Lower lobe of right lung (tissue), 2 donors: ENCODE measurements around the gene SKAP1. TPM values are rescaled to one million over a fixed set of nuclear protein-coding genes. Genes with fewer than 3 reads are reported as not detected.

Experiments
- ATAC-seq, 2 donors: fragments of 200-7000 bp; cut with Tn5 transposase; one replicate each; pipeline ENCODE4 v1.9.1; 2020 to 2022; ENCODE audit warnings: mild to moderate bottlenecking in 2 of 2, moderate library complexity in 2 of 2
- DNase-seq: peaks from one replicate; pipeline ENCODE4 v3.0.0-alpha.2; 2020
- H3K27ac ChIP-seq: fragments of 200-600 bp; one replicate; pipeline ENCODE4 v1.8.0; 2022
- H3K27me3 ChIP-seq: fragments of 200-600 bp; one replicate; pipeline ENCODE4 v1.8.0; 2022; ENCODE audit warnings: low read depth
- H3K36me3 ChIP-seq: fragments of 200-600 bp; one replicate; pipeline ENCODE4 v1.8.0; 2022; ENCODE audit warnings: mild to moderate bottlenecking
- H3K4me1 ChIP-seq: fragments of 200-600 bp; one replicate; pipeline ENCODE4 v1.8.0; 2022
- H3K4me3 ChIP-seq: fragments of 200-600 bp; one replicate; pipeline ENCODE4 v1.8.0; 2022; ENCODE audit warnings: mild to moderate bottlenecking
- H3K9me3 ChIP-seq: fragments of 200-600 bp; one replicate; pipeline ENCODE4 v1.8.0; 2022
- intact Hi-C: fragments of 100-400 bp; cut with DNase I; formaldehyde crosslinking; loops from one replicate; pipeline ENCODE4 v1.11.0; 2022
- total RNA-seq: library from RNA; stranded (reverse); fragmentation: NEBNext Ultra II Directional; extraction: Animal tissue kit (Norgen Biotek cat#: 25700); gene quantifications from one replicate; pipeline ENCODE4 v1.2.1, GENCODE V29; 2021
- TF ChIP-seq, protein P1 (sequence below): fragments of 200-600 bp; IDR thresholded peaks from one replicate; pipeline ENCODE4 v1.8.0; 2022; ENCODE audit warnings: antibody characterized with exemption, mild to moderate bottlenecking
- donor health status: DM: no; HTN: yes; CAD: no; lungs with severe emphysema.

Gene SKAP1
- total RNA-seq, 1 donor from 2014 or later, result 6.4 TPM

DNA sequence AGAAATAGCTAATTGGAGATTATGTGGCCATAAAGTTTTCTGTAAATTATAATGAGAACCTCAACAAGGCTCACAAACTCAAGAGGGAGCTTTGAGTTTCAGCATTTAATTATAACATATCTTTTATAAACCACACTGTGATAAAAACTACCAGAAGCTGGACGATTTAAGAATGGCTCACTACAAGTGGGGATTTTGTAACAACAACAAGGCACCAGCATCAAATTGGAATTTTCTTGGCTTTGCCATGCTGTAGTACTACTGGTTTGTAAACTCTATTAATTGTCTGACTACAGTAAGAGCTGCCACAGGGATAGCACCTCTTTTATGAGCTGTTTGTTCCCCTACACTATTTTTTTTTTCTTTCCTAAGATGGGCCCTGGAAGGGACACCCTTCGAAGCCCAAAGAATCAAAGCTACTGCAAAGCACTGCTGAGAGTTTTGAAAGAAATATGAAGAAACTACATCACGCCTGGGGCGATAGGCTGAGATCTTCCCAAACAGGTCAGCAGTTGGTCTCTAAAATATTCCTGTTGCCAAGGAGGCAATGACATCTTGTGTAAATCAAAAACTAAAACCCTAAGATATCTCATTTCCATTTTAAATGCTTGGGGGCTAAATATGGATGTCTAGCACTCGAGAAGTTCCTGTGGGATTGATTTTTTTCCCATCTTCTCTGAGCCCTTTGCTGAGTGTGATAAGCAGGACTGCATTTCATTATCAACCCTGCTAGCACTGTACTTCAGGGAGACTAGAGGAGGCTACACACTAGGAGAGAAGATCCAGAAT lies 40.9 kb downstream of the SKAP1 start:
- H3K27me3 ChIP-seq, result peaks cover 29% of the 10 kb centered on the region
- H3K36me3 ChIP-seq, result no peaks in the 10 kb centered on the region
- TF ChIP-seq, protein P1, sequence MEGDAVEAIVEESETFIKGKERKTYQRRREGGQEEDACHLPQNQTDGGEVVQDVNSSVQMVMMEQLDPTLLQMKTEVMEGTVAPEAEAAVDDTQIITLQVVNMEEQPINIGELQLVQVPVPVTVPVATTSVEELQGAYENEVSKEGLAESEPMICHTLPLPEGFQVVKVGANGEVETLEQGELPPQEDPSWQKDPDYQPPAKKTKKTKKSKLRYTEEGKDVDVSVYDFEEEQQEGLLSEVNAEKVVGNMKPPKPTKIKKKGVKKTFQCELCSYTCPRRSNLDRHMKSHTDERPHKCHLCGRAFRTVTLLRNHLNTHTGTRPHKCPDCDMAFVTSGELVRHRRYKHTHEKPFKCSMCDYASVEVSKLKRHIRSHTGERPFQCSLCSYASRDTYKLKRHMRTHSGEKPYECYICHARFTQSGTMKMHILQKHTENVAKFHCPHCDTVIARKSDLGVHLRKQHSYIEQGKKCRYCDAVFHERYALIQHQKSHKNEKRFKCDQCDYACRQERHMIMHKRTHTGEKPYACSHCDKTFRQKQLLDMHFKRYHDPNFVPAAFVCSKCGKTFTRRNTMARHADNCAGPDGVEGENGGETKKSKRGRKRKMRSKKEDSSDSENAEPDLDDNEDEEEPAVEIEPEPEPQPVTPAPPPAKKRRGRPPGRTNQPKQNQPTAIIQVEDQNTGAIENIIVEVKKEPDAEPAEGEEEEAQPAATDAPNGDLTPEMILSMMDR, result no peak
- intact Hi-C loops, result no loop called here
- H3K4me1 ChIP-seq, result no peaks in the 10 kb centered on the region
- ATAC-seq (no peak), DNase-seq (no peak)
- no peak overlapping the region for H3K4me3 ChIP-seq
- H3K9me3 ChIP-seq, result no peaks in the 10 kb centered on the region
- H3K27ac ChIP-seq, result no peak overlapping the region

DNA sequence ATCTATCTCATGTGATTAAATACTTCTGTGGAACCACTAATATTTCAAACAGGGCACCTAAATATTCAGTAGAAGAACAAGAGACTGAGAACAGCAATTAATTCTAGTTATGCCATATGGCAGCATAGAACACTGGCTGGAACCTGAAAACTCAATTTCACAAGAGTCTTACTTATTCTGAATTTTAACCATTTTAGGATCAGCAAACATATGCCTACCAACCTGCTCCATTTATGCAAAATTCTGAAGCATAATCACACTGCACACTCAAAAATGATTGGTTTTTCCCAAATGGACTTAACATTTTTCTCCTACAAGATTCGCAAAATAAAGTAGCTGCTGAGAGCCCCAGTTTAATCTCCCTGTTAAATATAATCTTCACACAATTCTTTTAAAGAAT lies 43.2 kb downstream of the SKAP1 start:
- intact Hi-C loops, result no loop called here
- Histone ChIP-seq H3K4me1 (no peaks in the 10 kb centered on the region), H3K9me3 (no peaks in the 10 kb centered on the region), H3K27me3 (peaks cover 29% of the 10 kb centered on the region), H3K36me3 (no peaks in the 10 kb centered on the region), H3K4me3 (no peak overlapping the region), H3K27ac (no peak overlapping the region)
- no peak for DNase-seq
- TF ChIP-seq, protein P1, result no peak
- ATAC-seq, result no peak

DNA sequence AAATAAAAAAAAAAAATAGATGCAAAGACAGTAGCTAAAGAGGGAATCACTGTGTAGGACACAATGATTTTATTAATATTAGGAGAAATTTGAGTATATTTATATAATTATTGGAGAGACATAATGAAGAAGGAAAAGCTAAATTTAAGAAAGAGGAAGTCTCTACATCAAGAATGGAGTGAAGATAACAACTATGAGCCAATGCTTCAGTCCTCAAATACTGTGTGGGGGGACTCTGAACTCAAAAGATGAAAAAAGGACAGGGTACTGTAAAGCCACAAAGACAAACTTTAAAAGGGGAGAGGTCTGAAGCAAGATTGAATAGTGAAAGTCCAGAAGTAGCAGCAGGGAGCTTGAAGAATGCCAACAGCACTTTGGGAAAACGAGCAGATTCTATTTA lies 44.7 kb downstream of the SKAP1 start:
- no peak for ATAC-seq
- intact Hi-C loops, result no loop called here

DNA sequence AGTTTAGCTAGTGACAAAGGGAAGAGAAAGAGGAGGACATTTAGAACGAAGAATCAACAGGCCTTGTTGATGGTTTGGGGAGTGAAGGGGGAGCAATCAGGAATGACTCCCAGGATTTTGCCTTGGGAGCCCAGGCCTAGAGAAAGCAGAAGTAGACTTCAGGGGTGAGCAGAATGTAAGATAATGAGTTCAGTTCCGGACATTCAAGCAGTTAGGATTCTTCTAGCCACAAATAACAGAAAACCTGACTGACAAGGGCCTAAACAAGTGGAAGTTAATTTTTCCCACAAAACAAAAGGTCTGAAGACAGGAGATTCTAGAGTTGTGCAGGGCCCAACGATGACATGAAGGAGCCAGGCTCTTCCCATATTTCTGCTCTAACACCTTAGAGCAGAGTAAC lies 45.9 kb downstream of the SKAP1 start:
- Histone ChIP-seq H3K4me3 (no peak overlapping the region), H3K27me3 (peaks cover 29% of the 10 kb centered on the region), H3K4me1 (no peaks in the 10 kb centered on the region), H3K27ac (no peak overlapping the region), H3K36me3 (no peaks in the 10 kb centered on the region), H3K9me3 (no peaks in the 10 kb centered on the region)
- intact Hi-C loops, result no loop called here
- DNase-seq, result no peak
- TF ChIP-seq, protein P1, result no peak
- ATAC-seq, result no peak

More for the DNA sequence above, 44.7 kb downstream of the SKAP1 start:
- Histone ChIP-seq H3K27me3 (peaks cover 29% of the 10 kb centered on the region), H3K9me3 (no peaks in the 10 kb centered on the region), H3K36me3 (no peaks in the 10 kb centered on the region), H3K4me1 (no peaks in the 10 kb centered on the region), H3K4me3 (no peak overlapping the region), H3K27ac (no peak overlapping the region)
- DNase-seq, result no peak
- TF ChIP-seq, protein P1, result no peak

DNA sequence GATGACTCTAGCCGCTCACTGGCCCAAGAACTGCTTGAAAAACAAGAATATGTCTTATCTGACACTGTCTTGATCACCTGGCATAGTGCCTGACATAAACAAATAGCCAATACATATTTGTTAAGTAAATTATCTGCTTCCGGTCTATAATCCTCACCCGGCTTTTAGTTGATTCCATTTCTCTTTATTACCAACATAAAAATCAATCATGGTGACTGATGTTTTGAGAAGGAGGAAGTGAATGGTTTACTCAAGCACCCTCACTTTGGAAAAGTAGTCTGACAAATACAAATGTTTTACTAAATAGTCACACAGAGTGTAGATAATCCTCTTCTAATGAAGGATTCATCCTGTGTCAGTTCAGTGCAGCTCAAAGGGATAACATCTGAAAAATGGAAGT lies 47.0 kb downstream of the SKAP1 start:
- no peaks in the 10 kb centered on the region for H3K9me3 ChIP-seq
- H3K27me3 ChIP-seq, result peaks cover 23% of the 10 kb centered on the region
- H3K27ac ChIP-seq, result no peak overlapping the region
- H3K36me3 ChIP-seq, result no peaks in the 10 kb centered on the region
- ATAC-seq (no peak), DNase-seq (no peak)
- TF ChIP-seq, protein P1, result no peak
- no peak overlapping the region for H3K4me3 ChIP-seq
- intact Hi-C loops, result no loop called here
- no peaks in the 10 kb centered on the region for H3K4me1 ChIP-seq
